DOHH2 (cell line): ENCODE measurements around the gene PKD1L1.

Experiments
- H3F3A ChIP-seq: fragments of 200-600 bp; sonication (generic), shearing (Covaris generic); 2 replicates; pipeline ENCODE4 v1.6.0; 2016; ENCODE audit warnings: antibody characterized with exemption, mild to moderate bottlenecking; ENCODE audit not compliant: control insufficient read depth, insufficient read depth
- H3K27ac ChIP-seq: fragments of 200-600 bp; sonication (generic); 2 replicates; pipeline ENCODE4 v1.5.1; 2014; ENCODE audit warnings: low read depth, mild to moderate bottlenecking, low read length, moderate library complexity
- H3K27me3 ChIP-seq: fragments of 200-600 bp; sonication (generic); 2 replicates; pipeline ENCODE4 v1.6.1; 2014; ENCODE audit warnings: mild to moderate bottlenecking, low read length, mixed read lengths; ENCODE audit not compliant: control insufficient read depth
- H3K36me3 ChIP-seq: fragments of 200-600 bp; sonication (generic); 2 replicates; pipeline ENCODE4 v1.6.1; 2014; ENCODE audit warnings: mild to moderate bottlenecking, low read length, moderate library complexity, mixed read lengths; ENCODE audit not compliant: control insufficient read depth
- H3K4me1 ChIP-seq: fragments of 200-600 bp; sonication (generic); 2 replicates; pipeline ENCODE4 v1.6.1; 2014; ENCODE audit warnings: mild to moderate bottlenecking, low read length, mixed read lengths; ENCODE audit not compliant: control insufficient read depth
- H3K4me2 ChIP-seq: fragments of 200-600 bp; sonication (generic); 2 replicates; pipeline ENCODE4 v1.6.0; 2014; ENCODE audit warnings: mild to moderate bottlenecking, low read length, moderate library complexity
- H3K4me3 ChIP-seq: fragments of 200-600 bp; sonication (generic); 2 replicates; pipeline ENCODE4 v1.5.1; 2014; ENCODE audit warnings: mild to moderate bottlenecking, low read length, mixed read lengths
- H3K79me2 ChIP-seq: fragments of 200-600 bp; sonication (generic); 2 replicates; pipeline ENCODE4 v1.6.1; 2014; ENCODE audit warnings: mild to moderate bottlenecking, low read length, mixed read lengths; ENCODE audit not compliant: control insufficient read depth
- H3K9me2 ChIP-seq: fragments of 200-600 bp; sonication (generic); replicated peaks from 2 replicates; pipeline ENCODE4 v1.6.1; 2014; ENCODE audit warnings: mild to moderate bottlenecking, low read length, mixed read lengths; ENCODE audit not compliant: control insufficient read depth
- H3K9me3 ChIP-seq: fragments of 200-600 bp; sonication (generic); 2 replicates; pipeline ENCODE4 v1.6.1; 2014; ENCODE audit warnings: antibody characterized with exemption, low read length, mixed read lengths; ENCODE audit not compliant: control insufficient read depth, insufficient read depth
- H4K20me1 ChIP-seq: fragments of 200-600 bp; sonication (generic); 2 replicates; pipeline ENCODE4 v1.6.0; 2014; ENCODE audit warnings: low read depth, mild to moderate bottlenecking, antibody characterized with exemption, low read length, moderate library complexity; ENCODE audit not compliant: control insufficient read depth, insufficient read depth
- EZH2phosphoT487 ChIP-seq: fragments of 200-600 bp; sonication (generic); IDR thresholded peaks from 2 replicates; pipeline ENCODE4 v1.6.1; 2017; ENCODE audit warnings: borderline replicate concordance, mild to moderate bottlenecking, antibody characterized with exemption, low read length, moderate library complexity, mixed read lengths
- TF ChIP-seq, protein P1 (sequence below): fragments of 200-600 bp; sonication (generic); IDR thresholded peaks from one replicate; pipeline ENCODE4 v1.5.1; 2014; ENCODE audit warnings: antibody characterized with exemption, mild to moderate bottlenecking, low read depth, low read length; ENCODE audit not compliant: poor library complexity, severe bottlenecking

PKD1L1 gene

DNA sequence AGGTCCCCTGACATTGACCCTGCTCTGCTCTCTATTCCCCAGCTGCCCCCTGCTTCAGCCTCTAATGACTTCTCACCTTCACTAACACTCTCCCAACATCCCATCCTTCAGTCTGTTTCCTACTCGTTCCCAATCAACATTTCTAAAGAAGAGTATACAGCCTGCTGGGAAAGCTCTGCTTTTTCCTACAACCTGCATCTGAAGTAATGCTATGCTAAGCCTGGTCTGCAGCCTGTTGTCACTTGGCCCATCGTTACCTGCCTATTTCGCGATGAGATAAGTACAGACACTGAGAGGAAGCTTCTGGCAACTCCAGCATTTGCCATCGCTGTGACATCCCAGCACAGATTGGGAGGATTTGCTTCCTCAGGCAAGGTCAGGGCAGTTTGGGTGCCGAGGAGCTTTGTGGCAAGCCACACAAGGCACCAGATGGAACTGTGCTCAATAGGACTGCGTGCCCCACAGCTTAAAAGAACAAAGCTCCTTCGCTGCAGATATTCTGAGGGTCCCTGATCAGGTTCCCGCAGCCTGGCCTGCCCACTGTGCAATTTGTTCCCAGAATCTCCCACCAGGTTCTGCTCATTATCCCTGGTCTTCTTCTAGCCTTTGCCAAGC is 51.4 kb downstream of the PKD1L1 start:
- H3K27me3 ChIP-seq: peaks cover 21% of the 10 kb centered on the region; the same call in 1 of the 2 replicates
- no peaks in the 10 kb centered on the region for H4K20me1 ChIP-seq
- no peaks in the 10 kb centered on the region for H3K4me1 ChIP-seq
- no peak overlapping the region for H3K27ac ChIP-seq
- no peaks in the 10 kb centered on the region for H3K9me3 ChIP-seq
- H3K4me2 ChIP-seq: no peak overlapping the region
- H3K4me3 ChIP-seq: no peak overlapping the region
- H3K79me2 ChIP-seq: no peaks in the 10 kb centered on the region
- TF ChIP-seq, protein P1, sequence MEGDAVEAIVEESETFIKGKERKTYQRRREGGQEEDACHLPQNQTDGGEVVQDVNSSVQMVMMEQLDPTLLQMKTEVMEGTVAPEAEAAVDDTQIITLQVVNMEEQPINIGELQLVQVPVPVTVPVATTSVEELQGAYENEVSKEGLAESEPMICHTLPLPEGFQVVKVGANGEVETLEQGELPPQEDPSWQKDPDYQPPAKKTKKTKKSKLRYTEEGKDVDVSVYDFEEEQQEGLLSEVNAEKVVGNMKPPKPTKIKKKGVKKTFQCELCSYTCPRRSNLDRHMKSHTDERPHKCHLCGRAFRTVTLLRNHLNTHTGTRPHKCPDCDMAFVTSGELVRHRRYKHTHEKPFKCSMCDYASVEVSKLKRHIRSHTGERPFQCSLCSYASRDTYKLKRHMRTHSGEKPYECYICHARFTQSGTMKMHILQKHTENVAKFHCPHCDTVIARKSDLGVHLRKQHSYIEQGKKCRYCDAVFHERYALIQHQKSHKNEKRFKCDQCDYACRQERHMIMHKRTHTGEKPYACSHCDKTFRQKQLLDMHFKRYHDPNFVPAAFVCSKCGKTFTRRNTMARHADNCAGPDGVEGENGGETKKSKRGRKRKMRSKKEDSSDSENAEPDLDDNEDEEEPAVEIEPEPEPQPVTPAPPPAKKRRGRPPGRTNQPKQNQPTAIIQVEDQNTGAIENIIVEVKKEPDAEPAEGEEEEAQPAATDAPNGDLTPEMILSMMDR: no peak
- no peak for TF ChIP-seq EZH2phosphoT487
- no peaks in the 10 kb centered on the region for H3K9me2 ChIP-seq
- no peaks in the 10 kb centered on the region for H3F3A ChIP-seq
- no peaks in the 10 kb centered on the region for H3K36me3 ChIP-seq

DNA sequence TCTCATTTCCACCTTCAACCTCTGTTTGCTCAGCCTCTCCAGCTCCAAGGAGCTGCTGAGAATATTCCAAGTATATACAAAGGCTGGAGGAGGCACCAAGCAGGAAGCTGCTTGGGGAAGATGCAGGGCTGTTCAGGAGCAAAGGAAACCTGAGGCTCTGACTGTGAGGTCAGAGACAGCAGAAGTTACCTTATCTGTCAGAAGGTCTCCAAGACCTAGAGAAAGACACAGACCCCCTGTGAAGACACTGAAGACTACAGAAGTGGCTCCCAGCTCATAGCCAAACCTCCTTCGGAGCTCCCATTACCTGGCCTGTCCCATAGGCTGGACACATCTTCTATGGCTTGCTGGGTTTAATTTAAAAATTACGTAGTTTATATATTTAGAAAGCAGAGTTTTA is 53.2 kb downstream of the PKD1L1 start:
- H4K20me1 ChIP-seq: no peaks in the 10 kb centered on the region
- TF ChIP-seq, protein P1: no peak
- no peak for TF ChIP-seq EZH2phosphoT487
- no peaks in the 10 kb centered on the region for H3F3A ChIP-seq
- H3K36me3 ChIP-seq: no peaks in the 10 kb centered on the region
- no peak overlapping the region for H3K4me2 ChIP-seq
- H3K27me3 ChIP-seq: peaks cover 21% of the 10 kb centered on the region; the same call in 1 of the 2 replicates
- H3K79me2 ChIP-seq: no peaks in the 10 kb centered on the region
- no peak overlapping the region for H3K4me3 ChIP-seq
- H3K4me1 ChIP-seq: no peaks in the 10 kb centered on the region
- no peak overlapping the region for H3K27ac ChIP-seq
- H3K9me3 ChIP-seq: no peaks in the 10 kb centered on the region
- H3K9me2 ChIP-seq: no peaks in the 10 kb centered on the region

- Histone ChIP-seq H3K4me2 (no peak overlapping the region), H4K20me1 (no peaks in the 10 kb centered on the region), H3K27ac (no peak overlapping the region), H3K4me1 (no peaks in the 10 kb centered on the region), H3K79me2 (no peaks in the 10 kb centered on the region), H3F3A (no peaks in the 10 kb centered on the region), H3K9me2 (no peaks in the 10 kb centered on the region), H3K36me3 (no peaks in the 10 kb centered on the region), H3K9me3 (no peaks in the 10 kb centered on the region), H3K27me3 (peaks cover 21% of the 10 kb centered on the region; the same call in 1 of the 2 replicates), H3K4me3 (no peak overlapping the region)
- TF ChIP-seq, protein P1: no peak
- no peak for TF ChIP-seq EZH2phosphoT487
Measured at GRCh38 chr7:47893721-47894365, 54.4 kb downstream of the PKD1L1 start.
